ENCODE measurements around the gene A4GALT. TPM values are rescaled to one million over a fixed set of nuclear protein-coding genes. Genes with fewer than 3 reads are reported as not detected.

Gene A4GALT
- total RNA-seq, result 10 to 100 TPM in 1 of 2 donors, 1 to 10 TPM in 1; 8.6 to 24.8 TPM
- polyA plus RNA-seq, result 10 to 100 TPM; 23.9 to 29.3 TPM
- long read RNA-seq, donor 1, partial matches to known transcripts, result 0 of 2 reads
- long read RNA-seq, donor 1, other reads (novel, unspliced or antisense), result 0 of 2 reads
- long read RNA-seq, donor 2, result 0 reads
- long read RNA-seq, donor 3, result 0 reads
- long read RNA-seq, donor 4, result 0 reads
- long read RNA-seq, donor 5, result 0 reads

DNA sequence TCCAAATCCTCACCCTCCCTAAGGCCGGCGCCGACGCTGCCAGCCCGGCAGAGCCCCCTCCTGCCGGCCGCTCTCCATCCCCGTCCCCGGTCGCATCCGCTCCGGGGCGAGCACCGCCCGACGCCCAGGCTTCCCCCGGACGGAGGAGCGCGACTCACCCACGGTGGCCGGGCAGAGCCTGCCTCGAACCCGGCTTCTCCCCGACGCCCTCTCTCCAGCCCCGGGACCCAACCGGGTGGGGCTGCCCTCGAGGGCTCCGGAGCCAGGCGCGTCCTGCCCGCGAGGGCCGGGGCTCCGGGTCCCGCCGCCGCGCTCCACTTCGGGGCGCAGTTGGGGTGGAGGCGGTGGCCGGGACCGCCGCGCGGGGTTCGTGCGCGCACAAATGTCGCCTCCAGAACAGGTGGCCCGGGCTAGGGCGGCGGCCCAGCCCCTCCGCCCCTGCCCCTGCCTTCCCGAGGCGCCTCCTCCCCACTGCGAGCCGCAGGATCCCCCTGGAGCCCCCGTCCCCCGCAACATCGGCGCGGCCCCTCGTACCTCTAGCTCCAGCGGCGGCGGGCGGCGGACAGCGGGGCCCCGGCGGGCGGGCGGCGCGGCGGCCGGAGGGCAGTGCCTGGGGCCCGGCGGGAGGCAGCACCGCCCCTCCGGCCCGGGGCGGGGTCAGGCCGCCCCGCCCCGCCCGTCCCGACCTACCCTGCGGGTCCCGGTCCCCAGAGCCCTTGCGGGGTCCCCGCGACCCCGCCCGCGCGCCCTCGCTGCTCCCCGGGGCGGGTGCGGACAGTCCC, at the start of gene A4GALT:
Gene A4GALT, minus strand, starts transcription at position 608 of the 782 bp plus-strand sequence. CDS start 26,919 bp downstream, outside the sequence.
- Histone ChIP-seq H3K4me3 (peak within 1 kb of the TSS; percentile 73), H3K9me3 (ENCODE audit: control insufficient read depth in 4 of 4, insufficient read depth in 3 of 4, low read length in 3 of 4) (no peaks in the 10 kb centered on the region), H3K9ac (ENCODE audit: insufficient read depth in 1 of 2, low read length in 2 of 2) (no peak within 1 kb of the TSS), H3K4me1 (ENCODE audit: control insufficient read depth in 5 of 5, insufficient read depth in 5 of 5, low read length in 5 of 5) (peaks cover 0 to 16% (median 4%) of the 10 kb centered on the region in 5 donors), H3K27ac (ENCODE audit: low read depth in 1 of 2, low read length in 1 of 2) (peak within 1 kb of the TSS; percentile 66 to 94), H3K27me3 (ENCODE audit: control insufficient read depth in 3 of 3, insufficient read depth in 3 of 3, low read length in 2 of 3) (peaks cover 0 to 32% (median 24%) of the 10 kb centered on the region in 3 donors), H3K36me3 (ENCODE audit: control insufficient read depth in 4 of 4, insufficient read depth in 4 of 4, low read length in 4 of 4) (no peaks in the 10 kb centered on the region)
- ATAC-seq (ENCODE audit: insufficient read depth, low FRiP score) (peak; percentile 72), DNase-seq (no peak)
- TF ChIP-seq, protein P1, sequence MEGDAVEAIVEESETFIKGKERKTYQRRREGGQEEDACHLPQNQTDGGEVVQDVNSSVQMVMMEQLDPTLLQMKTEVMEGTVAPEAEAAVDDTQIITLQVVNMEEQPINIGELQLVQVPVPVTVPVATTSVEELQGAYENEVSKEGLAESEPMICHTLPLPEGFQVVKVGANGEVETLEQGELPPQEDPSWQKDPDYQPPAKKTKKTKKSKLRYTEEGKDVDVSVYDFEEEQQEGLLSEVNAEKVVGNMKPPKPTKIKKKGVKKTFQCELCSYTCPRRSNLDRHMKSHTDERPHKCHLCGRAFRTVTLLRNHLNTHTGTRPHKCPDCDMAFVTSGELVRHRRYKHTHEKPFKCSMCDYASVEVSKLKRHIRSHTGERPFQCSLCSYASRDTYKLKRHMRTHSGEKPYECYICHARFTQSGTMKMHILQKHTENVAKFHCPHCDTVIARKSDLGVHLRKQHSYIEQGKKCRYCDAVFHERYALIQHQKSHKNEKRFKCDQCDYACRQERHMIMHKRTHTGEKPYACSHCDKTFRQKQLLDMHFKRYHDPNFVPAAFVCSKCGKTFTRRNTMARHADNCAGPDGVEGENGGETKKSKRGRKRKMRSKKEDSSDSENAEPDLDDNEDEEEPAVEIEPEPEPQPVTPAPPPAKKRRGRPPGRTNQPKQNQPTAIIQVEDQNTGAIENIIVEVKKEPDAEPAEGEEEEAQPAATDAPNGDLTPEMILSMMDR (IDR thresholded peaks at IDR 0.05; ENCODE audit: control extremely low read depth, extremely low read depth), result no peak
- WGBS, 2 donors, result 0 to 1% methylated on average over 62 to 104 of the region's 104 CpGs

DNA sequence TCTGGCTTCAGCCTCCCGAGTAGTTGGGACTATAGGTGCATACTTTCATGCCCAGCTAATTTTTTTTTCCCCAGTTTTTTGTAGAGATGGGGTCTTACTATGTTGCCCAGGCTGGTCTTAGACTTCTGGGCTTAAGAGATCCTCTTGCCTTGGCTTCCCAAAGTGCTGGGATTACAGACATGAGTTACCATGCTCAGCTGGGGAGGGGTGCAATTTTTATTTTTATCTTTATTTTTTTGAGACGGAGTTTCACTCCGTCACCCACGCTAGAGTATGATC, 49.7 kb upstream of the A4GALT start:
- Histone ChIP-seq H3K4me3 (no peak overlapping the region), H3K36me3 (ENCODE audit: control insufficient read depth in 4 of 4, insufficient read depth in 4 of 4, low read length in 4 of 4) (no peaks in the 10 kb centered on the region)
- whole genome bisulfite sequencing, 2 donors, result 87% methylated on average over 4 of the region's 4 CpGs

DNA sequence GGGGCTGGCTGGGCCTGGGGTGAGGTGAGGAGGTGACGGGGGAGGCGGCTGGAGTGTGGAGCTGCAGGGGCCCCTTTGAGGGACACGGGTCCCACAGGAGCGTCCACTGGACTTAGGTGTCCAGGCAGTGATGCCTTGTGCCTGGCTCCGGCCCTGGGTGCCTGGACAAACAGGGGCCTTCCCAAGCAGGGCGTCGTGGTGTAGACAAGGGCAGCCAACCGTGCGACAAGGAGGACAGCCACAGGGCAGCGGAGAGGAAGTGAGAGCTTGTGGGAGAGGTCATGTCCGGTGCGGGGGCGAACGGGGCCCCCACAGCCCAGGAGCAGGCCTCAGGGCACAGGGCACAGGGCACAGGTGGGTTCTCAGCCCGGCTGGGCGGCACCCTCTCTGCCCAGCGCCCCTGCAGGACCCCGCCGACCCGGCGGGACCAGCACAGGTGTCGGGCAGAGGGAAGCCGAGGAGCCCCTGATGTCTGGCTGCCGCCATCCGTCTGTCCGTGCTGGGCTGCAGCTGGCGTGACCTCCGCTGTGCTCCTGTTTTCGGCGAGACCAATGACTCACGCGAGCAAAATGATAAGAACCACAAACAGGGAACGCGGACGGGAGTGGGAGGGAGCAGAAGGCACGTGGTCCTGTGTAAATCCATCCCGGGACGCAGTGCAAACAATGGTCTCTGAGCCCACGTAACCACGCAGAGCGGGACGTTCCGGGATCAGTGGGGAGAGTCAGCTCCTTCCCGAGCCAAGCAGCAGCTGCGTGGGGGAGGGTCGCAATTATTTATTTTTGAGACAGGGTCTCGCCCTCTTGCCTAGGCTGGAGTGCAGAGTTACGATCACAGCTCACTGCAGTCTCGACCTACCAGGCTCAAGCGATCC, 49.1 kb upstream of the A4GALT start:
- Histone ChIP-seq H3K9me3 (ENCODE audit: control insufficient read depth in 4 of 4, insufficient read depth in 3 of 4, low read length in 3 of 4) (no peaks in the 10 kb centered on the region), H3K4me1 (ENCODE audit: control insufficient read depth in 5 of 5, insufficient read depth in 5 of 5, low read length in 5 of 5) (peaks cover 0 to 11% (median 3%) of the 10 kb centered on the region in 5 donors), H3K27ac (ENCODE audit: low read depth in 1 of 2, low read length in 1 of 2) (no peak overlapping the region), H3K36me3 (ENCODE audit: control insufficient read depth in 4 of 4, insufficient read depth in 4 of 4, low read length in 4 of 4) (no peaks in the 10 kb centered on the region), H3K9ac (ENCODE audit: insufficient read depth in 1 of 2, low read length in 2 of 2) (no peak overlapping the region), H3K27me3 (ENCODE audit: control insufficient read depth in 3 of 3, insufficient read depth in 3 of 3, low read length in 2 of 3) (no peaks in the 10 kb centered on the region), H3K4me3 (no peak overlapping the region)
- TF ChIP-seq, protein P1 (IDR thresholded peaks at IDR 0.05; ENCODE audit: control extremely low read depth, extremely low read depth), result no peak
- ATAC-seq (ENCODE audit: insufficient read depth, low FRiP score), result peak; percentile 59
- WGBS, 2 donors, result 34 to 56% methylated on average over 50 of the region's 50 CpGs
- DNase-seq, result peak; percentile 28 to 57 (median 36)

More for the DNA sequence above, 49.7 kb upstream of the A4GALT start:
- Histone ChIP-seq H3K27me3 (ENCODE audit: control insufficient read depth in 3 of 3, insufficient read depth in 3 of 3, low read length in 2 of 3) (no peaks in the 10 kb centered on the region), H3K4me1 (ENCODE audit: control insufficient read depth in 5 of 5, insufficient read depth in 5 of 5, low read length in 5 of 5) (peaks cover 0 to 11% (median 3%) of the 10 kb centered on the region in 5 donors), H3K9ac (ENCODE audit: insufficient read depth in 1 of 2, low read length in 2 of 2) (no peak overlapping the region), H3K27ac (ENCODE audit: low read depth in 1 of 2, low read length in 1 of 2) (no peak overlapping the region), H3K9me3 (ENCODE audit: control insufficient read depth in 4 of 4, insufficient read depth in 3 of 4, low read length in 3 of 4) (no peaks in the 10 kb centered on the region)
- TF ChIP-seq, protein P1 (IDR thresholded peaks at IDR 0.05; ENCODE audit: control extremely low read depth, extremely low read depth), result no peak
- DNase-seq, result no peak
- ATAC-seq (ENCODE audit: insufficient read depth, low FRiP score), result no peak
